SKM-1 treated with dmso at 0.1 percent for 144 hours (cell line): ENCODE results near the gene KPNB1.
A peak's percentile ranks its signal among the peaks of the same experiment; 100 is the strongest.

ENCODE experiments used
- DNase-seq: peaks from one replicate; lab custom pipeline; 2025; ENCODE audit not compliant: unreplicated experiment; lab: John Stamatoyannopoulos, UW

Gene KPNB1

DNA sequence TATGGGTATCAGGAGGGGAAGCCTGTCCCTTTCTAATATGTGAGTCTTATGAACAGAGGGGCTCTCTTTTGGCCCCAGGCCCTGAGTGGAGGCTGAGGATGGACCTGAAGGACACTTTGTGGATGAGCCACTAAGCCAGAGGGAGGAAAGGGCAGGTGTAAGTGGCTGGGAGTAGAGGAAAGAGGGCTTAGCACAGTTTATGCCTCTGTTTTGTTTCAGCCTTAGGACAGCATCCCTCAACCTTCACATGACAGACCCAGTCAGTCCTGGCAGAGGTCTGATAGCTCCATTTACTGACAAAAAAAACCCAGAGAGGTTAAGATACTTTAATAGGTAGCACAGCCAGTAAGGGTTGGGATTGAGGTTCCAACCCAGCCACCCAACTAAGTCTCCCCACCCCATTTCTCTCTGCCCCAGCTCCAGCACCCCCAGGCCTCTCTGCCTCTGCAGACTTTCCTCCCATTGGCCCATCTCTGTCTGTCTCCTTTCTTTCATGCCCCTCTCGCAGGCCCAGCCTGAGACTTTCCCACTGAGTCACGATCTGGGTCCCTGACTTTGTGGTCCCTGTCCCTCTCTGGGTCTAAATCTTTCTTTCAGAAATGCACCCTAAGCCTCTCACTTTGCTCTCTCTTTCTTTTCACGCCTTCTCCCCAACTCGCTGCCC lies 78.6 kb downstream of the KPNB1 start:
- no peak for DNase-seq

DNA sequence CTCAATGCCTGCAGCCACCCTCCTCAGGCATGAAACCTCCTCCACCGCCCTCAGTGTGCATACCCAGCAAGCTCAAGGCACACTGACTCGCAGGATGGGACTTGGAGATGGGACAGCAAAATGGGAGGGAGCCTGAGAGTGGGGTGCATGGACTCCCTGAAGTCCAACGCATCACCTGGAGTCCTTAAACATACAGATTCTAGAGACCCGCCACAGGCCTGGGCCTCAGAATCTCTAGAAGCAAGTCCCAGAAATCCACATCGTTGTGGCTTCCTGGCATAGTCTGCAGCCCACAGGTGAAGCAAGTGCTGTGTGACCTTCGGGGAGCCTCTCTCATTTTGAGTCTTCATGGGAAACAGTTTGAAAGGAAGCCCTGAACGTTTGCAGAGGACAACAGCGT lies 79.8 kb downstream of the KPNB1 start:
- no peak for DNase-seq

DNA sequence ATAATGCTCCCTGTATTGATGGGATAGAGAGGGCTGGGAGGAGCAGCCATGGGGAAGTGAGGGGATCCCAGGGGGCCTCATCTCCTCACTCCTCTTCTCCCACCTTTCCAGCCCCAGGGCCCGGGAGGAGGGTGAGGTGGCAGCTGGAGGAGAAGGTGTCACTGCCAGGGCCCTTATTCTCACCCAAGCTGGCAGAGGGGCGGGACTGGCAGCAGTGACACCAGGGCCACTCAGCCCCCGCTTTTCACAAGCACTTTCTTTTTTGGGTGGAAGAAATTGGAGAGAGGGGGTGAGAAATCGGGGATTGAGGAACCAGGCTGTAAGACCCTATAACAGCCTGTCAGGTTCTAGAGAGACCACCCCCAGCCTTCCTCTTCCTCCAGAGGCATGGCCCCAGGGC lies 81.0 kb downstream of the KPNB1 start:
- no peak for DNase-seq

DNA sequence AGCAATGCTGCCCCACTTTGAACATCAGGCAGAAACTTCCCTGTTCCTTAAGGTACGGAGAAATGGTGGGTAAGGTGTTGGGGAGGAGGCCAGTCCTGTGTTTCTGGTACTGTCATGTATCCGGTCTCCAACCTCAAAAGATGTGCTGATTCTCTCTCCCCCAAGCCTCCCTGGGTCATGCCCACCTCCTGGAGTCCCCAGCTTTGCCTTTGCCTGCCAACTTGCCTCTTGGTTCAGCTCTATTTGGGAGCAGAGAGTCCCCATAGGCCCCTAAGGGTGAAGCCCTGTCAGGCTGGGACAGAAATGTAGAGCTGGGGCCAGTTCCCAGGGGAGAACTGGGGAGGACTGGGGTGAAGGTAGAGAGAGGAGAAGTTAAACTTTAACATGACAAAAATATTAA lies 81.7 kb downstream of the KPNB1 start:
- DNase-seq = no peak

DNA sequence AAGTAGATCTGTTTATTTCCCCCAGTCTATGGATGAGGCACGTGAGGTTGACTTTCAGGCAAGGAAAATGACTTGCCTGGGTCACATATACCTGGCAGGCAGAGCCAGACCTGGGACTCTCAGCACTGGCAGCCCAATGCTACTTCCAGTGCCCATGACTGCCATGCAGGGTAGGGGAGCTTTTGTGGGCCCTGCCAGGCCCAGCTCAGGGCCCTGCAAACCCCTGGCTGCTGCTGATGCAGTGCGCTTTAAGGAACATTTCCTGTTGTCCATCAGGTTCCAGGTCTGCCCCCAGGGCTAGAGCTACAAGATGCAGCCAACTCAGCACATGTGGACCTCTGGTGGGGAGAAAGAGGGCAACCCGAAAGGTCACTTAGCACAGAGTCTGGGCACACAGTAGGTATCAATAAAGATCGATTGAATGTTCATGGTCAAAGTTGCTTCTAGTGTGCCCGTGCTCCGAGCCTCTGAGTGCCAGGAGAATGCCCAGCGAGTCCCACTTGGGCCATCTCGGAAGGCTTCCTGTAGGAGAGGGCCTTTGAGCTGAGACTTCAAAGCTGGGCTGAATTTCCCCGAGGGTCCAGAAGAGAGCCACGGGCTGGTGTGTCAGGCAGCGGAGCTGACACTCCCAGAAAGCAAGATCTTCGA lies 82.8 kb downstream of the KPNB1 start:
- DNase-seq = no peak

DNA sequence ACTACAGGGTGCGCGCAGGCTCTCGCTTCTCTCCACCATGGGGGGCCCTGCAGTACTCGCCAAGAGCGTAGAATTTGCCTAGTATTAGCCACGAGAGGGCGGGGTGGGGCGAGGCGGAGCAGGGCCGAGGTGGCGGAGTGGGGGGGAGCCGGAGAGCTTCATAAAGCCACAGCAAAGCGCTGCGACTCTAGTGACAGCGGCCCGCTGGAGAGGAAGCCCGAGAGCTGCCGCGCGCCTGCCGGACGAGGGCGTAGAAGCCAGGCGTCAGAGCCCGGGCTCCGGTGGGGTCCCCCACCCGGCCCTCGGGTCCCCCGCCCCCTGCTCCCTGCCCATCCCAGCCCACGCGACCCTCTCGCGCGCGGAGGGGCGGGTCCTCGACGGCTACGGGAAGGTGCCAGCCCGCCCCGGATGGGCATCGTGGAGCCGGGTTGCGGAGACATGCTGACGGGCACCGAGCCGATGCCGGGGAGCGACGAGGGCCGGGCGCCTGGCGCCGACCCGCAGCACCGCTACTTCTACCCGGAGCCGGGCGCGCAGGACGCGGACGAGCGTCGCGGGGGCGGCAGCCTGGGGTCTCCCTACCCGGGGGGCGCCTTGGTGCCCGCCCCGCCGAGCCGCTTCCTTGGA lies 83.4 kb downstream of the KPNB1 start, which contains the start of gene TBX21:
Gene TBX21 (plus strand): TSS at position 190 of the 627 bp plus-strand sequence. CDS start 219 bp downstream, at position 409.
- peak; percentile 41 for DNase-seq

DNA sequence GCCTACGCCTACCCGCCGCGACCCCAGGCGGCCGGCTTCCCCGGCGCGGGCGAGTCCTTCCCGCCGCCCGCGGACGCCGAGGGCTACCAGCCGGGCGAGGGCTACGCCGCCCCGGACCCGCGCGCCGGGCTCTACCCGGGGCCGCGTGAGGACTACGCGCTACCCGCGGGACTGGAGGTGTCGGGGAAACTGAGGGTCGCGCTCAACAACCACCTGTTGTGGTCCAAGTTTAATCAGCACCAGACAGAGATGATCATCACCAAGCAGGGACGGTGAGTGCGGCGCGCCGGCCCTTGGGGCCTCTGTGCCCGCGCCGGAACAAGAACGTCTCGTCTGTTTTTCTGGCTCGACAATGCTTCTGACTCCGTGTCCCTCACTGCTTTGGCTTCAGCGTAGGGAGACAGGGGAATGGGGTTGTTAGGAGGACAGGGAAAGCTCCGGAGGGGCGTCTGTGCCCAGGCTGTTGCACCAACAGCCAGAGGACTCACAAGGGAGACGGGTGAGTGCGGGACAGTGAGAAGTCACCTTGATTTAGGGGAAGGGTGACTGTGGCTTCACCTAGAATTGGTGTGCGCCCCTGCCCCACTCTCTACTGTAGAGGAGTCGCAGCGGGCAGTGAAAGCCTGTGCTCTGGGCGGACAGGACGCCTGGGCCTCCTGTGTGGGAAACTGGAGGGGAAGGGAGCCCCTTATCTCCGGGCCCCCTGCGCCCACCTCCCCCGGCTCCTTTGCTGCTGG lies 84.1 kb downstream of the KPNB1 start:
- no peak for DNase-seq

DNA sequence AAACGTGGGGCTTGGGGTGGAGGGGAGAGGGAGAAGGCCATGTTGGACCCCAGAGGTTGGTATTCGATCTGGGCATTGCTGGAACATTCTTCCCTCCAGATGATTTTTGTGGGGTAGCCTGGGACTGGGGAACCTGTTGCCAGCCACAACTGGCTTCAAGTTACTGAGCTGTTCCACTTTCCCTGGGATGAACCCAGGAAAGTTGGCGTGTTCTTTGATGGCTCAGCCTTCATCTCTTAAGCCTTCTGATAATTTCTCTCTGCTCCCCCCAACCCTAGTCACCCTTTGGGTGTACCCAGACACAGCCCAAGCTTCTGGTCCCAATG lies 85.4 kb downstream of the KPNB1 start:
- no peak for DNase-seq
